ENCODE data around the gene SSX5. TPM values are rescaled to one million over a fixed set of nuclear protein-coding genes. Genes with fewer than 3 reads are reported as not detected.
"Not testable (repeated sequence)": the region's sequence is repeated elsewhere in the genome, so short reads cannot be mapped to it uniquely, and the experiment has no call there.

Gene SSX5, protein sequence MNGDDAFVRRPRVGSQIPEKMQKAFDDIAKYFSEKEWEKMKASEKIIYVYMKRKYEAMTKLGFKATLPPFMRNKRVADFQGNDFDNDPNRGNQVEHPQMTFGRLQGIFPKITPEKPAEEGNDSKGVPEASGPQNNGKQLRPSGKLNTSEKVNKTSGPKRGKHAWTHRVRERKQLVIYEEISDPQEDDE
- total RNA-seq, result not detected in 3 replicates
- long read RNA-seq, result 0 reads

DNA sequence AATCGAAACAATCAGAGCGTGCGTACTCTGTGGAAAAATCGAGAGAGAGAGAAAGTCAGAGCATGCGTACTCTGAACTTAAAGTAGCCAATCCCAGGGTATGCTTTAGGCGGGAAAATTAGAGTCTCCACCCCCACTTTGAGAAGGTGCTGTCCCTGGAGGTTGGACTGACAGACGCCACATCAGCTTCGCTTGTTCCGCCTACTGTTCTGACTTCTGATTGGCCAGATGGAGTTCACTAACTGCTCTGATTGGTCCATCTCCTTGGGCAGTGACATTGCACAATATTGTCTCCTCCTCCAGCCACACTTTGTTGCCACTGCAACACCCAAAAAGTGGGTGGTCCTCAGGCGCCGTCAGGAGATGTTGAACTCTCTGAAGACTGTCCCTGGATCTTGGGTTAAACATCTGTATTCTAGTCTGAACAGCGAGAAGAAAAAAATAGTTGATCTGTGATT, at the start of gene SSX5:
Gene SSX5, minus strand, starts transcription at position 51 of the 457 bp plus-strand sequence. CDS start 1,437 bp downstream, outside the sequence.
- TF ChIP-seq, protein P1, sequence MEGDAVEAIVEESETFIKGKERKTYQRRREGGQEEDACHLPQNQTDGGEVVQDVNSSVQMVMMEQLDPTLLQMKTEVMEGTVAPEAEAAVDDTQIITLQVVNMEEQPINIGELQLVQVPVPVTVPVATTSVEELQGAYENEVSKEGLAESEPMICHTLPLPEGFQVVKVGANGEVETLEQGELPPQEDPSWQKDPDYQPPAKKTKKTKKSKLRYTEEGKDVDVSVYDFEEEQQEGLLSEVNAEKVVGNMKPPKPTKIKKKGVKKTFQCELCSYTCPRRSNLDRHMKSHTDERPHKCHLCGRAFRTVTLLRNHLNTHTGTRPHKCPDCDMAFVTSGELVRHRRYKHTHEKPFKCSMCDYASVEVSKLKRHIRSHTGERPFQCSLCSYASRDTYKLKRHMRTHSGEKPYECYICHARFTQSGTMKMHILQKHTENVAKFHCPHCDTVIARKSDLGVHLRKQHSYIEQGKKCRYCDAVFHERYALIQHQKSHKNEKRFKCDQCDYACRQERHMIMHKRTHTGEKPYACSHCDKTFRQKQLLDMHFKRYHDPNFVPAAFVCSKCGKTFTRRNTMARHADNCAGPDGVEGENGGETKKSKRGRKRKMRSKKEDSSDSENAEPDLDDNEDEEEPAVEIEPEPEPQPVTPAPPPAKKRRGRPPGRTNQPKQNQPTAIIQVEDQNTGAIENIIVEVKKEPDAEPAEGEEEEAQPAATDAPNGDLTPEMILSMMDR (IDR thresholded peaks at IDR 0.05), result no peak
- H3K4me1 Mint-ChIP-seq (ENCODE audit: low read depth), result no peaks in the 10 kb centered on the region
- H3K9me3 Mint-ChIP-seq (ENCODE audit: low read depth), result peaks cover 10% of the 10 kb centered on the region
- H3K4me3 Mint-ChIP-seq (ENCODE audit: unreplicated experiment), result no peak within 1 kb of the TSS
- H3K27me3 Mint-ChIP-seq (ENCODE audit: low read depth), result no peaks in the 10 kb centered on the region
- no peak for DNase-seq (ENCODE audit: low spot score)
- H3K36me3 Mint-ChIP-seq (ENCODE audit: low read depth), result no peaks in the 10 kb centered on the region
- H3K27ac Mint-ChIP-seq (ENCODE audit: unreplicated experiment), result no peak within 1 kb of the TSS

DNA sequence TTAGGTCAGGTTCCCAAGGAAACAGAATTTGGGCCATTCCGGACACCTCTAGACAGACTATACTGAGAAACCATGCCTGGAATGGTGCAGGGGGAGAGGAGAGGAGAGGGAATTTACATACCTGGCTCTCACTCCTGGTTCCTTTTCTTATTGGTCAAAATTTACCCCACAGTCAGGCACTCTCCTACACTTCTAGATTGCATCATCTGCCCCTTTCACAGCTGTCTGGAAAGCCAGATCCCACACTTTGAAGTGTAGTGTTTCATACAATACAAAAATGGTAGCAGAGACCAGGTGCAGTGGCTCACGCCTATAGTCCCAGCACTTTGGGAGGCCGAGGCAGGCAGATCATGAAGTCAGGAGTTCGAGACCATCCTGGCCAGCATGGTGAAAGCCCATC, 27.6 kb upstream of the SSX5 start:
- DNase-seq (ENCODE audit: low spot score); H3K27ac Mint-ChIP-seq (ENCODE audit: unreplicated experiment); H3K4me3 Mint-ChIP-seq (ENCODE audit: unreplicated experiment); H3K4me1 Mint-ChIP-seq (ENCODE audit: low read depth); H3K36me3 Mint-ChIP-seq (ENCODE audit: low read depth); H3K27me3 Mint-ChIP-seq (ENCODE audit: low read depth): not testable (repeated sequence)
- H3K9me3 Mint-ChIP-seq (ENCODE audit: low read depth), result peaks cover 22% of the 10 kb centered on the region

DNA sequence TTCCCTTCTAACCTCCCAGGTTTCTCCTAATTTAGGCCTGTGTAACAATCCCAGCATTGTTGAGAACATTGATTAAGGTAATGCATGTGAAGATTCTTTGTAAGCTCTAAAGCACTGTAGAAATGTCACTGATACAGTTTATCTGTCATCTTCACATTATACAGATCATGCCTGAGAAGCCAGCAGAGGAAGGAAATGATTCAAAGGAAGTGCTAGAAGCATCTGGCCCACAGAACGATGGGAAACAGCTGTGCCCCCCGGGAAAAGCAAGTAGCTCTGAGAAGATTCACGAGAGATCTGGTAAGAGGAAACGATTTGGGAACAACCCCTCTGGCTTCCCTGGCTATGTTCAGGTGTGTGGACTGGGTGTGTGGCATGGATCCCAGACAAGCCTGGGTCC, 17.7 kb upstream of the SSX5 start:
- peaks cover 20% of the 10 kb centered on the region for H3K9me3 Mint-ChIP-seq (ENCODE audit: low read depth)
- H3K4me3 Mint-ChIP-seq (ENCODE audit: unreplicated experiment); H3K4me1 Mint-ChIP-seq (ENCODE audit: low read depth); H3K27ac Mint-ChIP-seq (ENCODE audit: unreplicated experiment); H3K36me3 Mint-ChIP-seq (ENCODE audit: low read depth); H3K27me3 Mint-ChIP-seq (ENCODE audit: low read depth); DNase-seq (ENCODE audit: low spot score): not testable (repeated sequence)

DNA sequence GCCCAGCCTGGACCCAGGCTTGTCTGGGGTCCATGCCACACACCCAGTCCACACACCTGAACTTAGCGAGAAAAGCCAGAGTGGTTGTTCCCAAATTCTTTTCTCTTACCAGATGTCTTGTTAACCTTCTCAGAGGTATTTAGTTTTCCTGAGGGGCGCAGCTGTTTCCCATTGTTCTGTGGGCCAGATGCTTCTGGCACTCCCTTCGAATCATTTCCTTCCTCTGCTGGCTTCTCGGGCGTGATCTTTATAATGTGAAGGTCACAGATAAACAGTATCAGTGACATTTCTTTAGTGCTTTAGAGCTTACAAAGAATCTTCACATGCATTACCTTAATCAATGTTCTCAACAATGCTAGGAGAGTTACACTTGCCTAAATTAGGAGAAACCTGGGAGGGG, 6.6 kb downstream of the SSX5 start:
- not testable (repeated sequence) for DNase-seq (ENCODE audit: low spot score); H3K27ac Mint-ChIP-seq (ENCODE audit: unreplicated experiment); H3K36me3 Mint-ChIP-seq (ENCODE audit: low read depth); H3K27me3 Mint-ChIP-seq (ENCODE audit: low read depth); H3K4me1 Mint-ChIP-seq (ENCODE audit: low read depth); H3K4me3 Mint-ChIP-seq (ENCODE audit: unreplicated experiment)
- H3K9me3 Mint-ChIP-seq (ENCODE audit: low read depth), result peaks cover 13% of the 10 kb centered on the region

DNA sequence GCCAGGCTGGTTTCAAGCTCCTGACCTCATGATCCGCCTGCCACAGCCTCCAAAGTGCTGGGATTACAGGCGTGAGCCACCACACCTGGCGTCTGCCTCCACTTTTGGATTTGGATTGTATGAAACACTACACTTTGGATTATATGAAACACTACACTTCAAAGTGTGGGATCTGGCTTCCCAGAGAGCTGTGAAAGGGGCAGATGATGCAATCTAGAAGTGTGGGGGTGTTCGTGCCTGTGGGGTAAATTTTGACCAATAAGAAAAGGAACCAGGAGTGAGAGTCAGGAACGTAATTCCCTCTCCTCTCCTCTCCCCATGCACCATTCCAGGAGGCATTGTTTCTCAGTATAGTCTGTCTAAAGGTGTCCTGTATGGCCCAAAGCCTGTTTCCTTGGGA, 14.7 kb downstream of the SSX5 start:
- H3K27me3 Mint-ChIP-seq (ENCODE audit: low read depth); DNase-seq (ENCODE audit: low spot score); H3K27ac Mint-ChIP-seq (ENCODE audit: unreplicated experiment); H3K4me3 Mint-ChIP-seq (ENCODE audit: unreplicated experiment); H3K36me3 Mint-ChIP-seq (ENCODE audit: low read depth); H3K4me1 Mint-ChIP-seq (ENCODE audit: low read depth): not testable (repeated sequence)
- H3K9me3 Mint-ChIP-seq (ENCODE audit: low read depth), result peaks cover 17% of the 10 kb centered on the region

DNA sequence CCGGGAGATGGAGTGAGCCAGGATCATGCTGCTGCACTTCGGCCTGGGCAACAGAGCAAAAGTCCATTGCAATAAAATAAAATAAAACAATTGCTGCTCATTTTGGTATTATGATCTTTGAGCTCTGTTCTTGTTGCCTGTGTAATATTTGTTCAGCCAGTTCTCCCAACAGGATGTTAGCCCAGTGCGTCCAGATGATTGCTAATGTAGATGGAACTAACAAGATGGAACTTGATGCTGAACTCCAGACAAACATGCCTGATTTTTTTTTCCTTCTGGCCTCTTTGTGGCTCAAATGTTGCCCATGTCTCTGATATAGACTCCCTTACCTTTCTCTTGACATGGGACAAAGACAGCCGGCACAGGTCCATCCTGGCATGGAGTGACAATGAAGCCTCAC, 15.8 kb downstream of the SSX5 start:
- TF ChIP-seq, protein P1 (IDR thresholded peaks at IDR 0.05), result no peak
- H3K9me3 Mint-ChIP-seq (ENCODE audit: low read depth), result peaks cover 15% of the 10 kb centered on the region
- no peaks in the 10 kb centered on the region for H3K4me1 Mint-ChIP-seq (ENCODE audit: low read depth)
- DNase-seq (ENCODE audit: low spot score), result no peak
- H3K4me3 Mint-ChIP-seq (ENCODE audit: unreplicated experiment), result no peak overlapping the region
- H3K36me3 Mint-ChIP-seq (ENCODE audit: low read depth), result no peaks in the 10 kb centered on the region
- peaks cover 6% of the 10 kb centered on the region for H3K27me3 Mint-ChIP-seq (ENCODE audit: low read depth)
- no peak overlapping the region for H3K27ac Mint-ChIP-seq (ENCODE audit: unreplicated experiment)

DNA sequence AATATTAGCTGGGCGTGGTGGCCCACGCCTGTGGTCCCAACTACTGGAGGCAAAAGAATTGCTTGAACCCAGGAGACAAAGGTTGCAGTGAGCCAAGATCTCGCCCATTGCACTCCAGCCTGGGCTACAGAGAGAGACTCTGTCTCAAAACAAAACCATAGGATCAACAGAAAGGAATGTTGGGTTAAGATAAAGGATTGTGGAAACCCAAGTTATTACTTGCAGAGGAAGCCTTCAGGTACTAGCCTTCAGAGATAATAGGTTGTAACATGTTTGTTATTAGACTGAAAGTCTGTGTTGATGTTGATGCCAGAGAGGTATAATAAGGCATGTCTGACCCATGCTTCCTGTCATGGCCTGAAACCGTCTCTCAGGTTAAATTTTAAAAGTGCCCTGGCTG, 16.9 kb downstream of the SSX5 start:
- Mint-ChIP-seq H3K4me1 (ENCODE audit: low read depth) (no peaks in the 10 kb centered on the region), H3K27ac (ENCODE audit: unreplicated experiment) (no peak overlapping the region), H3K36me3 (ENCODE audit: low read depth) (no peaks in the 10 kb centered on the region), H3K4me3 (ENCODE audit: unreplicated experiment) (no peak overlapping the region), H3K27me3 (ENCODE audit: low read depth) (peaks cover 4% of the 10 kb centered on the region), H3K9me3 (ENCODE audit: low read depth) (peaks cover 16% of the 10 kb centered on the region)
- TF ChIP-seq, protein P1 (IDR thresholded peaks at IDR 0.05), result no peak
- DNase-seq (ENCODE audit: low spot score), result no peak

DNA sequence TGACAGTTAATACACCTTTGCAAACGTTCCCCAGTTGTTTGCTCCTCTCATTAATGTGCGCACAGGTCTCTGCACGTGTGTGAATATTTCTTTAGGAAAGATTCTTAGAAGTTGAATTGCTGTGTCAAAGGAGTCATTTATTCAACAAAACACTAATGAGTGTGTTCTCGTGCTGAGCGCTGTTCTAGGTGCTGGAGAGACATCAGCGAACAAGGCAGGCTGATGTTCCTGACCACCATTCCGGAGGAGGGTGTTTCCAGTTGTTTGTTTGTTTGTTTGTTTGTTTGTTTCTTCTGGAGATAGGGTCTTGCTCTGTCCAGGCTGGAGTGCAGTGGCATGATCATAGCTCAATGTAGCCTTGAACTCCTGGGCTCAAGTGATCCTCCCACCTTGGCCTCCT, 30.3 kb downstream of the SSX5 start:
- H3K36me3 Mint-ChIP-seq (ENCODE audit: low read depth); H3K4me1 Mint-ChIP-seq (ENCODE audit: low read depth): not testable (repeated sequence)
- H3K9me3 Mint-ChIP-seq (ENCODE audit: low read depth), result peaks cover 26% of the 10 kb centered on the region

More for the DNA sequence above, 30.3 kb downstream of the SSX5 start:
- H3K27ac Mint-ChIP-seq (ENCODE audit: unreplicated experiment); DNase-seq (ENCODE audit: low spot score); H3K27me3 Mint-ChIP-seq (ENCODE audit: low read depth); H3K4me3 Mint-ChIP-seq (ENCODE audit: unreplicated experiment): not testable (repeated sequence)

Data from chondrocyte (in vitro differentiated cells).